Kidney epithelial cell (primary cell): ENCODE data around the gene RNPEPL1. TPM values are rescaled to one million over a fixed set of nuclear protein-coding genes. Genes with fewer than 3 reads are reported as not detected.
"Not testable (repeated sequence)": the region's sequence is repeated elsewhere in the genome, so short reads cannot be mapped to it uniquely, and the experiment has no call there.

Experiments used
- DNase-seq: peaks from one replicate; pipeline ENCODE4 v3.0.0-alpha.2; 2010; ENCODE audit warnings: low read depth
- H3K27me3 ChIP-seq: 2 replicates; pipeline ENCODE4 v1.6.0; 2011; ENCODE audit warnings: low read length; ENCODE audit not compliant: control insufficient read depth, insufficient read depth
- H3K36me3 ChIP-seq: 2 replicates; pipeline ENCODE4 v1.5.1; 2011; ENCODE audit warnings: low read length; ENCODE audit not compliant: control insufficient read depth, insufficient read depth
- H3K4me3 ChIP-seq: 2 replicates; pipeline ENCODE4 v1.5.1; 2011; ENCODE audit warnings: low read depth, mild to moderate bottlenecking, control low read depth, low read length
- CTCF ChIP-seq: IDR thresholded peaks from 2 replicates; pipeline ENCODE4 v1.5.1; 2011; ENCODE audit warnings: mild to moderate bottlenecking, moderate library complexity, low read length, control low read depth, inconsistent platforms; ENCODE audit not compliant: insufficient read depth, poor library complexity, severe bottlenecking
- total RNA-seq: library from RNA; depleted of rRNA; stranded (reverse); fragments of >200 nt; gene quantifications from 2 replicates; pipeline ENCODE4 v1.2.3, GENCODE V29; 2015

Gene RNPEPL1
- total RNA-seq, 1 donor from 2014 or later = 91.3 TPM

GRCh38 chr2:240532031-240532775 lies 36.1 kb upstream of the RNPEPL1 start:
- Histone ChIP-seq H3K27me3 (no peaks in the 10 kb centered on the region), H3K36me3 (no peaks in the 10 kb centered on the region), H3K4me3 (no peak overlapping the region)
- DNase-seq = no peak
- no peak for TF ChIP-seq CTCF

GRCh38 chr2:240538031-240538780 lies 30.1 kb upstream of the RNPEPL1 start:
- H3K36me3 ChIP-seq = no peaks in the 10 kb centered on the region
- H3K27me3 ChIP-seq = no peaks in the 10 kb centered on the region
- no peak for DNase-seq
- no peak overlapping the region for H3K4me3 ChIP-seq
- no peak for TF ChIP-seq CTCF

- H3K36me3 ChIP-seq, DNase-seq, H3K27me3 ChIP-seq, H3K4me3 ChIP-seq: not testable (repeated sequence)
Measured at GRCh38 chr2:240539101-240539500, 29.2 kb upstream of the RNPEPL1 start.

GRCh38 chr2:240539906-240540305 lies 28.4 kb upstream of the RNPEPL1 start:
- no peak overlapping the region for H3K4me3 ChIP-seq
- no peaks in the 10 kb centered on the region for H3K27me3 ChIP-seq
- no peak for TF ChIP-seq CTCF
- no peaks in the 10 kb centered on the region for H3K36me3 ChIP-seq
- no peak for DNase-seq

- no peaks in the 10 kb centered on the region for H3K27me3 ChIP-seq
- H3K4me3 ChIP-seq = no peak overlapping the region
- TF ChIP-seq CTCF = no peak
- no peak for DNase-seq
- H3K36me3 ChIP-seq = no peaks in the 10 kb centered on the region
Measured at GRCh38 chr2:240551288-240551687, 17.0 kb upstream of the RNPEPL1 start.

GRCh38 chr2:240551811-240552210 lies 16.5 kb upstream of the RNPEPL1 start:
- Histone ChIP-seq H3K4me3 (no peak overlapping the region), H3K36me3 (no peaks in the 10 kb centered on the region), H3K27me3 (no peaks in the 10 kb centered on the region)
- no peak for TF ChIP-seq CTCF
- DNase-seq = no peak
